Measurements from ENCODE around the gene RB1. TPM values are rescaled to one million over a fixed set of nuclear protein-coding genes. Genes with fewer than 3 reads are reported as not detected.

Gene RB1
- 10 to 100 TPM; 28.4 to 33.2 (median 29.9) TPM for total RNA-seq

GRCh38 chr13:48303359-48304142, at the start of gene RB1:
RB1 (plus strand) TSS chr13:48303751; CDS start chr13:48303913, 162 bp downstream.
- DNase-seq (ENCODE audit: extremely low spot score) = peak; percentile 95
- WGBS = 0% methylated on average over 9 of the region's 96 CpGs
- H3K4me3 ChIP-seq = peak within 1 kb of the TSS; percentile 78 to 96 (median 94)
- TF ChIP-seq POLR2A (IDR thresholded peaks at IDR 0.05; ENCODE audit: low read depth) (peak; percentile 96), CTCF (IDR thresholded peaks at IDR 0.05) (no peak), EP300 (IDR thresholded peaks at IDR 0.05) (no peak), POLR2AphosphoS5 (IDR thresholded peaks at IDR 0.05) (peak; percentile 99)
- peaks cover 0 to 14% (median 4%) of the 10 kb centered on the region in 4 donors for H3K36me3 ChIP-seq
- intact Hi-C loops (cut with DNase I) = loop anchor here (5.0 kb wide), 2 partner anchors 51 to 71 kb away; partner anchors contain the start of gene ITM2B
- H3K27me3 ChIP-seq = no peaks in the 10 kb centered on the region
- H3K27ac ChIP-seq (replicated peaks in 1 of 4) = peak within 1 kb of the TSS; percentile 99 to 100 (median 99)
- H3K4me1 ChIP-seq = peaks cover 23 to 35% (median 32%) of the 10 kb centered on the region in 4 donors
- H3K9me3 ChIP-seq = no peaks in the 10 kb centered on the region

- Histone ChIP-seq H3K9me3 (no peaks in the 10 kb centered on the region), H3K4me1 (peaks cover 46 to 50% (median 46%) of the 10 kb centered on the region in 4 donors), H3K27ac (replicated peaks in 1 of 4) (peak overlapping the region in 1 of 4 donors; percentile 53), H3K4me3 (no peak overlapping the region), H3K27me3 (no peaks in the 10 kb centered on the region), H3K36me3 (peaks cover 25 to 53% (median 43%) of the 10 kb centered on the region in 4 donors)
- 60% methylated on average over 2 of the region's 2 CpGs for WGBS
- intact Hi-C loops (cut with DNase I) = loop anchor here (5.0 kb wide), 1 partner anchor 48 kb away; the partner anchor contains the start of gene RB1
- DNase-seq (ENCODE audit: extremely low spot score) = no peak
- TF ChIP-seq EP300 (IDR thresholded peaks at IDR 0.05) (no peak), POLR2A (IDR thresholded peaks at IDR 0.05; ENCODE audit: low read depth) (no peak), POLR2AphosphoS5 (IDR thresholded peaks at IDR 0.05) (no peak)
Observed at GRCh38 chr13:48253849-48254248, 49.7 kb upstream of the RB1 start.

GRCh38 chr13:48255090-48255489, 48.5 kb upstream of the RB1 start:
- Histone ChIP-seq H3K27ac (replicated peaks in 1 of 4) (no peak overlapping the region), H3K27me3 (no peaks in the 10 kb centered on the region), H3K4me1 (peaks cover 39 to 44% (median 43%) of the 10 kb centered on the region in 4 donors), H3K9me3 (no peaks in the 10 kb centered on the region), H3K4me3 (no peak overlapping the region), H3K36me3 (peaks cover 31 to 65% (median 54%) of the 10 kb centered on the region in 4 donors)
- intact Hi-C loops (cut with DNase I) = no loop called here
- no peak for DNase-seq (ENCODE audit: extremely low spot score)
- no peak for TF ChIP-seq POLR2A (IDR thresholded peaks at IDR 0.05; ENCODE audit: low read depth)
- TF ChIP-seq POLR2AphosphoS5 (IDR thresholded peaks at IDR 0.05) = no peak
- no peak for TF ChIP-seq EP300 (IDR thresholded peaks at IDR 0.05)
- no peak for TF ChIP-seq CTCF (IDR thresholded peaks at IDR 0.05)
- 93% methylated on average over 13 of the region's 13 CpGs for WGBS

- H3K9me3 ChIP-seq = no peaks in the 10 kb centered on the region
- 40% methylated on average over 1 of the region's 1 CpG for WGBS
- no peaks in the 10 kb centered on the region for H3K27me3 ChIP-seq
- no peak overlapping the region for H3K27ac ChIP-seq (replicated peaks in 1 of 4)
- no peak for TF ChIP-seq POLR2AphosphoS5 (IDR thresholded peaks at IDR 0.05)
- TF ChIP-seq POLR2A (IDR thresholded peaks at IDR 0.05; ENCODE audit: low read depth) = no peak
- intact Hi-C loops (cut with DNase I) = no loop called here
- no peak overlapping the region for H3K4me3 ChIP-seq
- peaks cover 38 to 74% (median 60%) of the 10 kb centered on the region in 4 donors for H3K36me3 ChIP-seq
- DNase-seq (ENCODE audit: extremely low spot score) = no peak
- H3K4me1 ChIP-seq = peaks cover 33 to 40% (median 38%) of the 10 kb centered on the region in 4 donors
Observed at GRCh38 chr13:48255954-48256353, 47.6 kb upstream of the RB1 start.

- no peak overlapping the region for H3K4me3 ChIP-seq
- H3K27ac ChIP-seq (replicated peaks in 1 of 4) = no peak overlapping the region
- H3K36me3 ChIP-seq = peaks cover 41 to 94% (median 76%) of the 10 kb centered on the region in 4 donors
- no peaks in the 10 kb centered on the region for H3K9me3 ChIP-seq
- intact Hi-C loops (cut with DNase I) = no loop called here
- H3K27me3 ChIP-seq = no peaks in the 10 kb centered on the region
- TF ChIP-seq POLR2AphosphoS5 (IDR thresholded peaks at IDR 0.05) = no peak
- TF ChIP-seq CTCF (IDR thresholded peaks at IDR 0.05) = no peak
- TF ChIP-seq POLR2A (IDR thresholded peaks at IDR 0.05; ENCODE audit: low read depth) = no peak
- TF ChIP-seq EP300 (IDR thresholded peaks at IDR 0.05) = no peak
- H3K4me1 ChIP-seq = peaks cover 14 to 22% (median 21%) of the 10 kb centered on the region in 4 donors
- DNase-seq (ENCODE audit: extremely low spot score) = no peak
Observed at GRCh38 chr13:48258002-48258401, 45.5 kb upstream of the RB1 start.
